ENCODE measurements around the gene PEBP1.
A peak's percentile ranks its signal among the peaks of the same experiment; 100 is the strongest.

The PEBP1 gene

GRCh38 chr12:118164798-118165486, 29.0 kb downstream of the PEBP1 start:
- no peak for DNase-seq
- TF ChIP-seq, protein P1, sequence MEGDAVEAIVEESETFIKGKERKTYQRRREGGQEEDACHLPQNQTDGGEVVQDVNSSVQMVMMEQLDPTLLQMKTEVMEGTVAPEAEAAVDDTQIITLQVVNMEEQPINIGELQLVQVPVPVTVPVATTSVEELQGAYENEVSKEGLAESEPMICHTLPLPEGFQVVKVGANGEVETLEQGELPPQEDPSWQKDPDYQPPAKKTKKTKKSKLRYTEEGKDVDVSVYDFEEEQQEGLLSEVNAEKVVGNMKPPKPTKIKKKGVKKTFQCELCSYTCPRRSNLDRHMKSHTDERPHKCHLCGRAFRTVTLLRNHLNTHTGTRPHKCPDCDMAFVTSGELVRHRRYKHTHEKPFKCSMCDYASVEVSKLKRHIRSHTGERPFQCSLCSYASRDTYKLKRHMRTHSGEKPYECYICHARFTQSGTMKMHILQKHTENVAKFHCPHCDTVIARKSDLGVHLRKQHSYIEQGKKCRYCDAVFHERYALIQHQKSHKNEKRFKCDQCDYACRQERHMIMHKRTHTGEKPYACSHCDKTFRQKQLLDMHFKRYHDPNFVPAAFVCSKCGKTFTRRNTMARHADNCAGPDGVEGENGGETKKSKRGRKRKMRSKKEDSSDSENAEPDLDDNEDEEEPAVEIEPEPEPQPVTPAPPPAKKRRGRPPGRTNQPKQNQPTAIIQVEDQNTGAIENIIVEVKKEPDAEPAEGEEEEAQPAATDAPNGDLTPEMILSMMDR (IDR thresholded peaks at IDR 0.05), result peak in 1 of 2 experiments; percentile 23
- Histone ChIP-seq H3K4me1 (no peaks in the 10 kb centered on the region), H3K4me3 (no peak overlapping the region), H3K9me3 (no peaks in the 10 kb centered on the region), H3K27me3 (no peaks in the 10 kb centered on the region), H3K36me3 (peaks cover 23 to 66% (median 37%) of the 10 kb centered on the region in 3 donors), H3K27ac (no peak overlapping the region)
- intact Hi-C loops (cut with DNase I; ENCODE audit: low total_unique reads), result no loop called here

DNA sequence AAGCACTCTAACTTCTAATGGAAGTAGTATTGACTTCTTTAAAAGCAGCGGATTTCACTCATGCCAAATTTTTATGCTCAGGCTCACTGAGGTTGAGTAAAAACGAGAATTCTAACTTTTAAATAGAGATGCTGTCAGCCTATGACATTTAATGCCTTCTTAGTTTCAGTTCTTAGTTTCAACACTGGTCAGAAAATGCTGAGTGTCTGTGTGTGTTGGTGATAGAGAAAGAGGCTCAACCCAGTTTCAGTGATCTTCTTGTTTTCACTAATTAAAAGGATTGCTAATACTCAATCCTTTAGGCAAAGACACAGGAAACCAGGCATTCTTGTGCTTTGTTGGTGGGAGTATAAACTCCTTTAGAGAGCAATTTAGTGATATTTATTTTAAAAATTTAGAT, 31.0 kb downstream of the PEBP1 start:
- DNase-seq, result no peak
- Histone ChIP-seq H3K9me3 (no peaks in the 10 kb centered on the region), H3K27ac (no peak overlapping the region), H3K36me3 (peaks cover 23 to 66% (median 35%) of the 10 kb centered on the region in 3 donors), H3K4me1 (no peaks in the 10 kb centered on the region), H3K27me3 (no peaks in the 10 kb centered on the region), H3K4me3 (no peak overlapping the region)
- intact Hi-C loops (cut with DNase I; ENCODE audit: low total_unique reads), result no loop called here
- TF ChIP-seq, protein P1 (IDR thresholded peaks at IDR 0.05), result no peak

DNA sequence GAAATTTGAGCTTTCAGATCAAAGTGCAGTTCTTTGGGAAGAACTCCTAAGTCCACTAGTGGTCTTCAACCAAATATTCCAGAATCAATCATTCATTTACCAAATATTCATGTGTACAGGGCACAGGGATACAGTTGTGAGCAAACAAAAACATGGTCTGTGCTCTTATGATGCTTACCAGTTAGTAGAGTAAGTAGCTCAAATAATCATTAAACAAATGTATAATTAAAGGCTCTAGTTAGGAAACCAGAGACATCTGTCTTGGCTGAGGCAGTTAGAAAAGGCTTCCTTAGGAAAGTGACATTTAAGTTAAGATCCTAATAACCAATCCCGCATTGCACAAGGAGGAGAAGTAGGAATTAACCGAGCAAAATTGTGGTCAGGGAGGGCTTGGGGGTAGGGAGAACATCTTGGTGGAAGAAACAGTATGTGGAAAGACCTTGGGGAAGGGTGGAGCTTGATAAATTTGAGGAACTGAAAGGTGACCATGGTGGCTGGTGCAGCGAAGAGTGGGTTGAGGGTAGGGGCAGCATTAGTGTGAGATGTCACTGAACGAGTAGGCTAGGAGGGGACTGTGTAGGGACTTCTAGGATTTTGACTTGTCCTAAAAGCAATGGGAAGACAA, 40.0 kb downstream of the PEBP1 start:
- Histone ChIP-seq H3K9me3 (no peaks in the 10 kb centered on the region), H3K27me3 (no peaks in the 10 kb centered on the region), H3K27ac (no peak overlapping the region), H3K4me1 (no peaks in the 10 kb centered on the region), H3K4me3 (no peak overlapping the region), H3K36me3 (peaks cover 51 to 96% (median 76%) of the 10 kb centered on the region in 3 donors)
- intact Hi-C loops (cut with DNase I; ENCODE audit: low total_unique reads), result no loop called here
- no peak for DNase-seq
- TF ChIP-seq, protein P1 (IDR thresholded peaks at IDR 0.05), result no peak

DNA sequence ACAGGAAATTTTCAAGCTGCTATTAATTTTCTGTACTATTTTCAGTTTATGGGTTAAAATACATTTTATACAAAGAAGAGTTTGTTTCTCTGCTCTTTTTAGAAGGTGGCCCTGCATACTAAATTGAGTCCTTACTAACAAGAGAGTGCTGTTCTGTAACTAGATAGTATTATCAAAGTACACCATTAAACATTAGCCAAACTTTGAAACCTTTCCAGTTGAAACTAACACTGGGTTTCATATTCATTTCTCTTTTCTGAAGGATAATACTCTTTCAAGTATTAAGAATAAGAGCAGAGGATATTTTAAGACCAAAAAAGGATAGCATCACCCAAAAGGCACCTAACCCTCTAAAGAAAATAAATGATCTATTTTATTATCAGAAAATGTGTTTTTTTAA, 47.2 kb downstream of the PEBP1 start:
- intact Hi-C loops (cut with DNase I; ENCODE audit: low total_unique reads), result no loop called here
- no peak overlapping the region for H3K4me3 ChIP-seq
- no peaks in the 10 kb centered on the region for H3K9me3 ChIP-seq
- H3K36me3 ChIP-seq, result peaks cover 14 to 30% (median 17%) of the 10 kb centered on the region in 3 donors
- DNase-seq, result no peak
- H3K27ac ChIP-seq, result no peak overlapping the region
- TF ChIP-seq, protein P1 (IDR thresholded peaks at IDR 0.05), result no peak
- H3K4me1 ChIP-seq, result peaks cover 0 to 18% (median 9%) of the 10 kb centered on the region in 4 donors
- H3K27me3 ChIP-seq, result no peaks in the 10 kb centered on the region

DNA sequence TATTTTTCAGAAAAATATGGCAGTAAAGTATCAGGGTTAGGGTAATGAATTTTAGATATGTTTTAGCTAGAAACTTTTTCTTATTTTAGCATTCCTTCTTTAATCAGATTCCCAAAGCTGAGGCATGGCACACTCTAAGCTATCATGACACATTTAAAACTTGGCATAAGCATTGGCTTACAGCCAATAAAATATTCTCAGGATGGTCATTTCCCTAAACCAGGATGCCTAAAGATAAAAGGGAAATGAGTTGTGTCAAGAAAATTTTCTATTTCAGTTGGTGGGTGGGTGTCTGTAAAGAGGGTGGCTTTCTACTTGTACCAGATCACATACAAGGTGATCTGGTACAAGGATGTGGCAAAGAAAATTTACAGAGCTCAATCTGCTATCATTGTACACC, 47.8 kb downstream of the PEBP1 start:
- Histone ChIP-seq H3K9me3 (no peaks in the 10 kb centered on the region), H3K27ac (no peak overlapping the region), H3K36me3 (peaks cover 12 to 25% (median 14%) of the 10 kb centered on the region in 3 donors), H3K4me3 (no peak overlapping the region), H3K4me1 (peaks cover 0 to 24% (median 11%) of the 10 kb centered on the region in 4 donors), H3K27me3 (no peaks in the 10 kb centered on the region)
- intact Hi-C loops (cut with DNase I; ENCODE audit: low total_unique reads), result loop anchor here (2.0 kb wide), 1 partner anchor 193 kb away; the partner anchor contains the start of gene SUDS3
- DNase-seq, result no peak
- TF ChIP-seq, protein P1 (IDR thresholded peaks at IDR 0.05), result no peak

Data from tibial artery (tissue), 4 donors.